ENCODE measurements around the gene SLC13A3. TPM values are rescaled to one million over a fixed set of nuclear protein-coding genes. Genes with fewer than 3 reads are reported as not detected.

The SLC13A3 gene
- total and polyA plus RNA-seq, 2 of the 4 experiments (the other 2 are of a cell fraction): 2.5 to 4.2 TPM

- no peak overlapping the region for H3K4me2 ChIP-seq (ENCODE audit: low read depth, low read length)
- H3K4me3 ChIP-seq (ENCODE audit: insufficient read depth, low read depth, low read length): no peak overlapping the region
- no peak overlapping the region for H3K9ac ChIP-seq (ENCODE audit: low read depth, low read length)
- H3K14ac ChIP-seq (replicated peaks; ENCODE audit: low read depth, low read length): no peak overlapping the region
- ATAC-seq (ENCODE audit: low read depth) (no peak), DNase-seq (no peak)
- intact Hi-C loops (cut with micrococcal nuclease): loop anchor here (5.0 kb wide), 1 partner anchor 127 kb away; no protein-coding TSS in a partner anchor
- no peak overlapping the region for H4K91ac ChIP-seq (ENCODE audit: insufficient read depth, low read depth, low read length)
- H2AK9ac ChIP-seq (replicated peaks; ENCODE audit: low read depth, low read length, poor library complexity): no peak overlapping the region
- no peak overlapping the region for H4K8ac ChIP-seq (ENCODE audit: low read depth in 2 of 2, low read length in 2 of 2)
- H3K36me3 ChIP-seq (ENCODE audit: control insufficient read depth, insufficient read depth, low read length): no peaks in the 10 kb centered on the region
- POLR2A ChIA-PET (ENCODE audit: unreplicated experiment): no interaction called here
- no peak overlapping the region for H3K27ac ChIP-seq (ENCODE audit: insufficient read depth, low read length)
- in situ Hi-C loops (cut with MboI; ENCODE audit: low sequenced_read_pairs): no loop called here
- no peak overlapping the region for H3K4ac ChIP-seq (ENCODE audit: low read depth, low read length)
- no peak overlapping the region for H2BK20ac ChIP-seq (ENCODE audit: low read depth, low read length)
- no peak overlapping the region for H2BK120ac ChIP-seq (ENCODE audit: low read depth, low read length)
- no TSS peak for BruUV-seq (replicated peaks)
- no peak overlapping the region for H3K56ac ChIP-seq (ENCODE audit: extremely low read depth, insufficient read depth, low read length)
- no peaks in the 10 kb centered on the region for H3K9me1 ChIP-seq (ENCODE audit: insufficient read depth, low read length)
- TF ChIP-seq USF2 (IDR thresholded peaks at IDR 0.05; ENCODE audit: low read depth, low read length) (no peak), RAD21 (IDR thresholded peaks at IDR 0.05; ENCODE audit: low read length) (no peak), RCOR1 (IDR thresholded peaks at IDR 0.05; ENCODE audit: insufficient replicate concordance, low read length) (no peak)
- peaks cover 1% of the 10 kb centered on the region; the same call in 1 of the 2 replicates for H3K4me1 ChIP-seq (ENCODE audit: control insufficient read depth, insufficient read depth, low read length)
- no peaks in the 10 kb centered on the region for H4K20me1 ChIP-seq (ENCODE audit: insufficient read depth, low read length)
- no peak overlapping the region for H3K23ac ChIP-seq (ENCODE audit: low read depth, low read length)
- no peaks in the 10 kb centered on the region; the same call in none of the 2 replicates for H3K27me3 ChIP-seq (ENCODE audit: control insufficient read depth, insufficient read depth, low read length)
- H2AK5ac ChIP-seq (ENCODE audit: low read depth, low read length): no peak overlapping the region
- no peaks in the 10 kb centered on the region for H3K9me3 ChIP-seq (ENCODE audit: control insufficient read depth, insufficient read depth, low read length)
- dilution Hi-C loops (cut with HindIII; ENCODE audit: low sequenced_read_pairs, unreplicated experiment): no loop called here
- no peak overlapping the region for H2BK15ac ChIP-seq (ENCODE audit: low read depth, low read length)
- 40% methylated on average over 2 of the region's 3 CpGs; no CpG with 5 or more reads in 1 of the 2 experiments for WGBS, 2 experiments (ENCODE audit: extremely low coverage in 2 of 2, insufficient read length in 1 of 2)
- CTCF ChIA-PET: no interaction called here
- no peak overlapping the region for H4K5ac ChIP-seq (ENCODE audit: low read depth, low read length)
- no peak overlapping the region for H2AFZ ChIP-seq (replicated peaks; ENCODE audit: low read length, poor library complexity)
- no peak overlapping the region for H2BK5ac ChIP-seq (ENCODE audit: low read depth, low read length, poor library complexity, severe bottlenecking)
- H3K79me1 ChIP-seq (ENCODE audit: low read depth in 1 of 2, low read length in 2 of 2): no peaks in the 10 kb centered on the region
- H3K18ac ChIP-seq (ENCODE audit: low read depth, low read length): no peak overlapping the region
Observed at GRCh38 chr20:46554828-46555227, 96.4 kb downstream of the SLC13A3 start.
